Ovary (tissue), 9 donors: ENCODE measurements around the gene MTA1. TPM values are rescaled to one million over a fixed set of nuclear protein-coding genes. Genes with fewer than 3 reads are reported as not detected.

ENCODE experiments used
- DNase-seq, 5 donors: peaks; one replicate each; pipeline ENCODE4 v3.0.0-alpha.2; 2019 to 2020
- H3K27ac ChIP-seq, 2 donors: fragments of 200-600 bp; one replicate each; pipeline versions ENCODE4 v1.5.1 to v1.8.0; 2019 to 2022
- H3K27me3 ChIP-seq: fragments of 200-600 bp; one replicate; pipeline ENCODE4 v1.8.0; 2022
- H3K36me3 ChIP-seq: fragments of 200-600 bp; sonication (generic); one replicate; pipeline ENCODE4 v1.5.1; 2019
- H3K4me1 ChIP-seq: one replicate; pipeline ENCODE4 v1.8.1; 2013; ENCODE audit warnings: mild to moderate bottlenecking, moderate library complexity; ENCODE audit not compliant: insufficient read depth
- H3K4me3 ChIP-seq: fragments of 200-600 bp; sonication (generic); one replicate; pipeline ENCODE4 v1.5.1; 2017
- H3K9me3 ChIP-seq, 2 donors: fragments of 200-600 bp in 1 of 2; sonication (generic) in 1 of 2; one replicate each; pipeline versions ENCODE4 v1.5.1 to v1.8.1; 2013 to 2019; ENCODE audit warnings: mild to moderate bottlenecking in 1 of 2, moderate library complexity in 1 of 2
- CTCF ChIP-seq, 3 donors: fragments of 450-650 bp in 2 of 3; fragments of 200-600 bp in 1 of 3; IDR thresholded peaks; one replicate each; pipeline versions ENCODE4 v1.5.1 to v1.8.0; 2016 to 2022; ENCODE audit warnings: antibody characterized with exemption in 3 of 3, mild to moderate bottlenecking in 1 of 3
- EP300 ChIP-seq: sonication (generic); formaldehyde crosslinking; IDR thresholded peaks from one replicate; pipeline ENCODE4 v1.6.1; 2017; ENCODE audit warnings: antibody characterized with exemption
- POLR2A ChIP-seq: fragments of 450-650 bp; IDR thresholded peaks from one replicate; pipeline ENCODE4 v1.6.1; 2017; ENCODE audit warnings: antibody characterized with exemption, mild to moderate bottlenecking, moderate library complexity
- WGBS, 3 donors: extraction: QIAGEN DNeasy Blood & Tissue Kit in 1 of 3; methylation state at CpG; one replicate each; pipeline versions ENCODE4 v1.1.5 to v1.1.7; 2013 to 2017; 5-methylcytosine and 5-hydroxymethylcytosine counted together
- intact Hi-C, 4 donors: fragments of 100-400 bp; cut with DNase I; formaldehyde crosslinking; loops; one replicate each; pipeline versions ENCODE4 v1.11.0 to v1.15.1; 2022 to 2023
- polyA plus RNA-seq, 2 donors: library from polyadenylated mRNA; stranded (reverse); fragments of 200-250 nt in 1 of 2; fragments of 350-450 nt in 1 of 2; fragmentation: Illumina TruSeq in 1 of 2; extraction: RNeasy Lipid Tissue Mini Kit (QIAGEN cat#74804) in 1 of 2; gene quantifications; one replicate each; pipeline ENCODE4 v1.2.3, GENCODE V29; 2013 to 2014
- total RNA-seq, 7 donors: library from RNA; depleted of rRNA in 2 of 7; stranded (reverse); fragments of >200 nt in 2 of 7; fragmentation: NEBNext Ultra II Directional in 3 of 7; extraction: Animal tissue kit (Norgen Biotek cat#: 25700) in 3 of 7; gene quantifications; one replicate each; pipeline versions ENCODE4 v1.1.0 to v1.2.4, GENCODE V29; 2016 to 2023
- donor health status: DM: no; HTN: no; CAD: no; lungs with moderate emphysema.
- donor health status: DM: no; HTN: no; CAD: no.
- donor health status: Bipolar disorder and iron deficiency.
- donor health status: DM: yes; HTN: yes; CAD: no.
- donor health status: DM: no; HTN: no; CAD: no.
- donor health status: DM: yes; HTN: yes; CAD: no.

Gene MTA1
- total and polyA plus RNA-seq, 9 donors = 23.0 to 128 (median 104) TPM

GRCh38 chr14:105503296-105503640 lies 83.6 kb downstream of the MTA1 start:
- no peak for TF ChIP-seq CTCF (IDR thresholded peaks at IDR 0.05)
- no peak for TF ChIP-seq POLR2A
- no peak for TF ChIP-seq EP300
- Histone ChIP-seq H3K27me3 (no peaks in the 10 kb centered on the region), H3K4me1 (no peaks in the 10 kb centered on the region), H3K36me3 (no peaks in the 10 kb centered on the region), H3K27ac (no peak overlapping the region), H3K4me3 (no peak overlapping the region), H3K9me3 (no peaks in the 10 kb centered on the region)
- intact Hi-C loops = no loop called here
- DNase-seq = no peak
- WGBS, 3 donors = 71 to 80% (median 77%) methylated on average over 7 of the region's 7 CpGs

- 72 to 77% (median 73%) methylated on average over 27 to 29 of the region's 29 CpGs for WGBS, 3 donors
- no peak for DNase-seq
- no peaks in the 10 kb centered on the region for H3K36me3 ChIP-seq
- TF ChIP-seq EP300 = no peak
- TF ChIP-seq POLR2A = no peak
- TF ChIP-seq CTCF (IDR thresholded peaks at IDR 0.05) = no peak
- no peaks in the 10 kb centered on the region for H3K4me1 ChIP-seq
- H3K9me3 ChIP-seq = no peaks in the 10 kb centered on the region
- intact Hi-C loops = no loop called here
- H3K4me3 ChIP-seq = no peak overlapping the region
- no peaks in the 10 kb centered on the region for H3K27me3 ChIP-seq
- H3K27ac ChIP-seq = no peak overlapping the region
Observed at GRCh38 chr14:105503935-105504692, 84.5 kb downstream of the MTA1 start.

GRCh38 chr14:105505101-105505500 lies 85.5 kb downstream of the MTA1 start:
- TF ChIP-seq CTCF (IDR thresholded peaks at IDR 0.05) (no peak), POLR2A (no peak), EP300 (no peak)
- no peak for DNase-seq
- intact Hi-C loops = no loop called here

GRCh38 chr14:105507247-105507646 lies 87.6 kb downstream of the MTA1 start:
- Histone ChIP-seq H3K4me3 (no peak overlapping the region), H3K36me3 (no peaks in the 10 kb centered on the region), H3K27ac (no peak overlapping the region), H3K27me3 (no peaks in the 10 kb centered on the region), H3K4me1 (no peaks in the 10 kb centered on the region), H3K9me3 (no peaks in the 10 kb centered on the region)
- no peak for TF ChIP-seq CTCF (IDR thresholded peaks at IDR 0.05)
- WGBS, 3 donors = 74 to 80% (median 76%) methylated on average over 17 of the region's 17 CpGs
- intact Hi-C loops = no loop called here
- no peak for DNase-seq

More at GRCh38 chr14:105505101-105505500, 85.5 kb downstream of the MTA1 start:
- H3K36me3 ChIP-seq = no peaks in the 10 kb centered on the region
- H3K4me1 ChIP-seq = no peaks in the 10 kb centered on the region
- no peak overlapping the region for H3K27ac ChIP-seq
- H3K27me3 ChIP-seq = no peaks in the 10 kb centered on the region
- WGBS, 3 donors = 87 to 90% (median 88%) methylated on average over 16 of the region's 16 CpGs
- H3K4me3 ChIP-seq = no peak overlapping the region
- H3K9me3 ChIP-seq = no peaks in the 10 kb centered on the region
